Duodenal mucosa (tissue), 2 donors: Measurements from ENCODE around the gene ZFYVE28.

ENCODE experiments used
- H3K27ac ChIP-seq: one replicate; pipeline ENCODE4 v1.7.0; 2013; ENCODE audit warnings: low read depth, low read length
- H3K27me3 ChIP-seq, 2 donors: one replicate each; pipeline ENCODE4 v1.7.0; 2013; ENCODE audit warnings: low read length in 2 of 2, control low read depth in 1 of 2; ENCODE audit not compliant: insufficient read depth in 2 of 2, control insufficient read depth in 1 of 2
- H3K36me3 ChIP-seq, 2 donors: one replicate each; pipeline ENCODE4 v1.7.0; 2013; ENCODE audit warnings: low read length in 2 of 2, control low read depth in 1 of 2; ENCODE audit not compliant: insufficient read depth in 2 of 2, control insufficient read depth in 1 of 2
- H3K4me1 ChIP-seq, 2 donors: one replicate each; pipeline ENCODE4 v1.7.0; 2013; ENCODE audit warnings: low read length in 2 of 2, control low read depth in 1 of 2; ENCODE audit not compliant: insufficient read depth in 2 of 2, control insufficient read depth in 1 of 2
- H3K4me3 ChIP-seq, 2 donors: one replicate each; pipeline ENCODE4 v1.7.0; 2013; ENCODE audit warnings: low read length in 2 of 2, low read depth in 1 of 2
- H3K9ac ChIP-seq, 2 donors: one replicate each; pipeline ENCODE4 v1.7.0; 2013; ENCODE audit warnings: low read length in 2 of 2, low read depth in 1 of 2
- H3K9me3 ChIP-seq, 2 donors: one replicate each; pipeline ENCODE4 v1.7.0; 2013; ENCODE audit warnings: low read length in 2 of 2, control low read depth in 1 of 2; ENCODE audit not compliant: control insufficient read depth in 1 of 2

ZFYVE28 gene

DNA sequence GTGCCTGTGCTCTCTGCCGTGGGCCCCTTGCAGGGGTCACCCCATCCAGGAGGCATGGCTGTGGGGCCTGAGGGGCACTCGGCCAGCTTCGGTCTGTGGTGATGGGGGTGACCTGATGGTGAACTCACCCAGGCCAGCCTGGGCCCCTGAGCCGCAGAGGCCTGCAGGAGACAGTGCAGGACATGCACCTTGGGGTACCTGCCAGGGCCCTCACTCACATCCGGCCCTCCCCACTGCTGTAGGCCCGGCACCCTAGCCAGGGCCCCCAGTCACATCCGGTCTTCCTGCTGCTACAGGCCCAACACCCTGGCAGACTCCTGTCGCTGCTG is 7.6 kb upstream of the ZFYVE28 start:
- no peaks in the 10 kb centered on the region for H3K36me3 ChIP-seq
- no peak overlapping the region for H3K4me3 ChIP-seq
- H3K27me3 ChIP-seq = peaks cover 0 to 14% of the 10 kb centered on the region in 2 donors
- H3K27ac ChIP-seq = no peak overlapping the region
- no peaks in the 10 kb centered on the region for H3K4me1 ChIP-seq
- H3K9me3 ChIP-seq = no peaks in the 10 kb centered on the region
- H3K9ac ChIP-seq = no peak overlapping the region

DNA sequence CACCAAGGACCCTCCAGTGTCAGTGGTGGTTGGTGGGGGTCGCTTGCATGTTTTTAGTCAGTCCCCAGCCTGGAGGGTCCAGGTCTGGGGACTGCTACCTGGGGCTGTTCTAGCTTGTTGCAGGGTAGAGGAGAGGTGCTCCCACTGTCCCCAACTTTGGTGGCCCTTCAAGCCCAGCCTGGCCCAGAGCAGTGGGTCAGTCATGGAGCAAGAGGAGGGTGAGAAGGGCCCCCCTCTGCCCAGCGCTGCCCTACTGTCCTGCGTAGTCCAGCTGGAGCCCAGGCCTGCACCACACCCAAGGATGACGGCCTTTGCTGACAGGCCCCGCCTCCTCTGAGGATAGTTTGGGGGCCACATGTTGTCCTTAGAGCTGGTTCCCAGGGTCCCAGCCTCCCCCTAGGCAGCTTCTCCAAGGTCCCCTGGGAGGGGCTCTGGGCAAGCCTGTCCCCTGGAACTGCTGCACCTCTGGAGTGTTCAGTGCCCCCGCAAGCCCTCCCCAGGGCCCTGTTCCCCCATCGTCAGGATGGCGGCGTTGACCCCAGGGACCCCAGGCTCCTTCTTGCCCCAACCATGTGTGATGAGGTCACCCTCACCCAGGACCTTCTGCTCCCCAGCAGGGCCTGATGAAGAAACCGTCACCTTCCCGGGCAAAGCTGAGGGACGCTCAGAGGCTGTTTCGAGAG is 7.1 kb upstream of the ZFYVE28 start:
- no peak overlapping the region for H3K4me3 ChIP-seq
- no peaks in the 10 kb centered on the region for H3K9me3 ChIP-seq
- H3K27ac ChIP-seq = no peak overlapping the region
- H3K36me3 ChIP-seq = no peaks in the 10 kb centered on the region
- H3K9ac ChIP-seq = no peak overlapping the region
- H3K27me3 ChIP-seq = peaks cover 3 to 19% of the 10 kb centered on the region in 2 donors
- H3K4me1 ChIP-seq = no peaks in the 10 kb centered on the region

DNA sequence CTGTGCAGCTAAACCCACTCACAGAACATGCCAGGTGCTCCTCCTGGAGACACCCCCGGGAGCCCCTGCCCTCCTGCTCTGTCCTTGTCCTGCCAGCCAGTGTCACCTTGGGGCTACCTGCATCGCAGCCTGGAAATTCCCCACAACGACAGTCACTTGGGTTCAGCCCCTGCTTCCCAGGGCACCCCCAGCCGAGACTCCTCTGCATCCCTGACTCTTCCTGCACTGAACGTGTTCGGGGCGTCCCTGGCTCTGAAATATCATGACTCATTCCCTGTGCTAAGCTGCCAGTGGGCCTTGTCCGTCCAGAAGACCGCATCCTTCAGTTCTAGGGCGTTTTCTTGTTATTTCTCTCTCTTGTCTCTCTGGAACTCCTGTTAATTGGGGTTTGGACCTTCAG is 6.1 kb upstream of the ZFYVE28 start:
- peaks cover 7 to 29% of the 10 kb centered on the region in 2 donors for H3K27me3 ChIP-seq

DNA sequence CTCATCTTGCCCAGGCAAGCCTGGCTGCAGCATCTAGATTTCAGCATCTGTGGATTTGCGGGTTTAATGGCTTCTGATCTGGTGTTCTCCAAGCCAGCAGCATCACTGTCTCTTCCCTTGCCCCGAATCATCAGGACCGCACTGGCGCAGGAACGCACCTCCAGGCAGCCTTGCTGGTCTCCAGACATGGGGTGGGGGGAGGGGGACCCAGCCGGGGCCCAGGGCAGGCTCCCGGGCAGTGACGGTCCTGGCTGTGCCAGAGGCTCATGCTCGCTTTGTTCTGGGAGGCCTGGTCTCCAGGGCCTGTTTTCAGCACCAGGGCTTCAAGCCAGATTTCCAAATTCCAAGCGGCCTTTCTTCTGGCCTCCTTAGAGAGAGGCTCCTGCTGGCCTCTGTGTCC is 5.2 kb upstream of the ZFYVE28 start:
- Histone ChIP-seq H3K27ac (no peak overlapping the region), H3K9me3 (no peaks in the 10 kb centered on the region), H3K4me1 (peaks cover 7 to 8% of the 10 kb centered on the region in 2 donors), H3K27me3 (peaks cover 7 to 32% of the 10 kb centered on the region in 2 donors), H3K36me3 (no peaks in the 10 kb centered on the region), H3K4me3 (no peak overlapping the region), H3K9ac (no peak overlapping the region)

More for the DNA sequence above, 6.1 kb upstream of the ZFYVE28 start:
- no peaks in the 10 kb centered on the region for H3K9me3 ChIP-seq
- peaks cover under 1 to 2% of the 10 kb centered on the region in 2 donors for H3K4me1 ChIP-seq
- H3K4me3 ChIP-seq = no peak overlapping the region
- H3K27ac ChIP-seq = no peak overlapping the region
- no peaks in the 10 kb centered on the region for H3K36me3 ChIP-seq
- no peak overlapping the region for H3K9ac ChIP-seq

DNA sequence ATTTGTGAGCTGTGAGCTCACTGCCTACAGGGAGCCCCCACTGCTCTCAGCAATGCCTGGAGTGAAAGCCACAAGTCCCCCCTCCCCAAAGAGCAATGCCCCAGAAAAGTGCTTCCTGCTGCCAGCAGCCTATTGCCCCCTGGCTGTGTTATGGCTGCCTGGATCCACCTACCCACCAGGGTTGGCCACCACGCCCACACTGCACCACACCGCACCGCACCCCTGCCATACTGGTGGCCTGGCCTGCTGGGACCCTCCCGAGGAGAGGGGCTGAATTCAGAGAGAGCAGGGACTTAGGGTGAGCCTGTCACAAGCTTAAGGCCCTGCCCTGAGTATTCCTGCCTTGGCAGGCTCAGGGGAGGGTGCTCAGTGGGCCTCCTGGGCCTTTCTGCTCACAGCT is 4.6 kb upstream of the ZFYVE28 start:
- Histone ChIP-seq H3K4me1 (peaks cover 7 to 8% of the 10 kb centered on the region in 2 donors), H3K27ac (no peak overlapping the region), H3K36me3 (no peaks in the 10 kb centered on the region), H3K9ac (no peak overlapping the region), H3K4me3 (no peak overlapping the region), H3K9me3 (no peaks in the 10 kb centered on the region), H3K27me3 (peaks cover 7 to 32% of the 10 kb centered on the region in 2 donors)

DNA sequence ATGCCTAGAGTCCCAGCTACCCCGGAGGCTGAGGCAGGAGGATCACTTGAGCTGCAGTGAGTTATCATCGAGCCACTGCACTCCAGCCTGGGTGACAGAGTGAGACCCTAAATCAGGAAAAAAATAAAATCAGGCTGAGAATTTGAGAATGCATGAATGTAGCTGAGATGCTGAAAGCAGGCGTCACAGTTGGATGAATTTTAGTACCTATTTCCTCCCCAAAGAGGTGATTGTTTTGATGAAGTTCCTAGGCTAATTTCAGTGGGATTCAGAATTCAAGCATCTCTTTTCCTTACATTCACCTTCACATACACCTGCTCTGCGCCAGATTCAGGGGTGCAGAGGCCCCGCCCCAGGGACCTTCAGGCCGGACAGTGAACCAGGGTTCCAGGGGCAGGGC is 3.5 kb upstream of the ZFYVE28 start:
- Histone ChIP-seq H3K4me3 (no peak overlapping the region), H3K4me1 (peaks cover 7 to 15% of the 10 kb centered on the region in 2 donors), H3K27ac (no peak overlapping the region), H3K9me3 (no peaks in the 10 kb centered on the region), H3K36me3 (no peaks in the 10 kb centered on the region), H3K9ac (no peak overlapping the region), H3K27me3 (peaks cover 16 to 32% of the 10 kb centered on the region in 2 donors)

DNA sequence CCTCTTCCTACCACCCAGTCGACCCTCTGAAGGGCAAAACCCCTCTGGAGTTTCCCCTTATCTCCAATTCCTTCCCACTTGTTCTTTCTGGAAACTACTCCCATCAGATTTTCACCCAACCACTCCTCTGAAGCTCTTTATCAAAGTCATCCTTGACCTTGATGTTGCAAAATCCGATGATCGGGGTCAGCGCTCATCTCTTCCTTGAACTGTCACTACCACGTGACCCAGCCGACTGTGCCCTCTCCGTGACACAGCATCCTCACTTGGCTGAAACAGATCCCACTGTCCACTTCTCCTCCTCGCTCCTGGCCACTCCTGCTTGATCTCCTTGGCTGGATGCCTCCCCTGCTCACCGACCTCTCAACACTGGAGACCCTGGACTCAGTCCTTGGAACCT is 1.4 kb upstream of the ZFYVE28 start:
- no peak overlapping the region for H3K9ac ChIP-seq
- H3K4me1 ChIP-seq = peaks cover 18 to 21% of the 10 kb centered on the region in 2 donors
- no peak overlapping the region for H3K27ac ChIP-seq
- no peak overlapping the region for H3K4me3 ChIP-seq
- H3K27me3 ChIP-seq = peaks cover 27 to 38% of the 10 kb centered on the region in 2 donors
- H3K36me3 ChIP-seq = no peaks in the 10 kb centered on the region
- H3K9me3 ChIP-seq = no peaks in the 10 kb centered on the region

DNA sequence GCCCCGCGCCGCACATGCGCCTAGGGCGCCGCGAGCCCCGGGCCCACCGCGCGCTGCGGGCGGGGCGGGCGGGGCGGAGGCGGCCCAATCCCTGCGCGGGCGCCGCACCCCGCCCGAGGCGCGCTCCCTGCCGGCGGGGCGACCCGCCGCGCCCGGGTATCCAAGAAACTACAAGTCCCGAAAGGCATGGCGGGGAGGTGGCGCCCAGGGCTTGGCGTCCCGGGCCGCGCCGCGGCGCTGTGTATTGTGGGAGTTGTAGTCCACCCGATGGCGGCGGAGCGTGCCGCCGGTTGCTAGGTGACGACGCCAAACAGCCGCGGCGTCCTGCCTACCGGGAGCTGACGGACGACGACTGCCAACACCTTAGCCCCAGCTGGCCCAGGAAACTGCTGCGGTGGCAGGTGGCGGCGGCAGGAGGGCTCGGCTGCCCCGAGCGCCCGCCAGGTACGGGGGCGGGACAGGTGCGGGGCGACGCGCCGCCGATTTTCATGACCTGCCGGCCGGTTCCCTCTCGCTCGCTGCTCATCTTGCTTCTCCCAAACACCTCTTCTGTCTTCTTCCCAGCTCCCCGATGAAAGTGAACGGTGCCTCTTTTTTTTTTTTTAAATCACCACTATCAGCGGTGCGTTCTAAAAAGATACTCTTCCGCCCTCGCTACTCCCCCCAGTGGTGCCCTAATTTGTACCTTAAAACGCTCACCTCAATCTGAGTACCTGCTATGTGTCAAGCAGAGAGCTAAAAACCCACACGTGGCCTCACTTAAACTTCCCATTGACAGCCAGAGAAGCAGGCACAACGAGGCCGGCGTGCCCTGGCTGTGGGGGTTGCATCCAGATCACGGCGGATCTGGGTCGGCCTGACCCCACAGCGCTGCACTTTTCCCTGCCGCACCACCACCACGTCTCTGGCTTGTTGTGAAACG is 466 bp upstream of the ZFYVE28 start, which contains the start of gene CFAP99:
Gene CFAP99, plus strand, starts transcription at position 306 of the 922 bp plus-strand sequence.
- Histone ChIP-seq H3K27ac (peak within 1 kb of the TSS; percentile 20), H3K27me3 (peaks cover 27 to 38% of the 10 kb centered on the region in 2 donors), H3K4me1 (peaks cover 27 to 28% of the 10 kb centered on the region in 2 donors), H3K4me3 (peak within 1 kb of the TSS; percentile 72 to 74), H3K9me3 (no peaks in the 10 kb centered on the region), H3K9ac (peak within 1 kb of the TSS; percentile 66 to 79), H3K36me3 (no peaks in the 10 kb centered on the region)

DNA sequence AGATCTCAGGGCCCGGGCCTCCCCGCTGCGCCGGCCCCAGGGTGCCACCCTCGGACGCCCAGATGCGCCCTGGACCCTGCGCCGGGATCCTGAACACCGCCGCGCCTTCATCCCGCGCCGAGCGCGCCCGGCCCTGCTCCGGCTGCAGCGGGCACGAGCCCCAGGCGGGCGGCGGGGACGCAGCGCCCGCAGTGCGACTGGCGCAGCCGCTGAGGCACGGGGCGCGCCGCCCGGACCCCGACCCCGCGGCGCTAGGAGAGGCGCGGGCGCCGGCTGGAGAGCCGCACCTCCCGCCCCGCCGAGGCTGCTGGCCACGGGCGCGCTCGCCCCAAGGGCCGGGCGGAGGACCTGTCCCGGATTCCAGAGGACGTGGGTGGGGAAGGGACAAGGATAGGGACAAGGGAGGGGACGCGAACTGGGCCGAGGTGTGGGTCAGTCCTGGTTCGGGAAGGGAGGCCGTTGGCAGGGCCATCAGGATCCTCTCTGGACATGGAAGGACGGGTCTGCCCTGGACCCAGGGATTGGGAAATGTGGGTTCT is 1.1 kb downstream of the ZFYVE28 start:
- H3K4me3 ChIP-seq = peak overlapping the region; percentile 74 to 78
- no peak overlapping the region for H3K27ac ChIP-seq
- peaks cover 40 to 43% of the 10 kb centered on the region in 2 donors for H3K4me1 ChIP-seq
- no peaks in the 10 kb centered on the region for H3K36me3 ChIP-seq
- no peaks in the 10 kb centered on the region for H3K9me3 ChIP-seq
- H3K9ac ChIP-seq = peak overlapping the region; percentile 66 to 79
- H3K27me3 ChIP-seq = peaks cover 27 to 31% of the 10 kb centered on the region in 2 donors
